PFSK-1 (cell line): ENCODE measurements around the gene KLK6.

Source experiments
- FOXP2 ChIP-seq: optimal IDR thresholded peaks from 2 replicates; pipeline ENCODE3; 2011; ENCODE audit warnings: borderline replicate concordance, control low read depth, inconsistent platforms; ENCODE audit not compliant: insufficient read depth; ENCODE audit errors: extremely low read length, extremely low read depth
- POLR2AphosphoS5 ChIP-seq: IDR thresholded peaks from 2 replicates; pipeline ENCODE4 v1.6.1; 2012; ENCODE audit warnings: low read depth, mild to moderate bottlenecking, control low read depth, low read length, moderate library complexity
- REST ChIP-seq, 2 experiments: IDR thresholded peaks; 2 replicates each; pipeline versions ENCODE4 v1.6.1 to v1.8.0; 2011 to 2012; ENCODE audit warnings: low read depth in 2 of 2, low read length in 2 of 2, control low read depth in 1 of 2, inconsistent platforms in 1 of 2, mild to moderate bottlenecking in 1 of 2, moderate library complexity in 1 of 2; ENCODE audit not compliant: insufficient read depth in 1 of 2
- SIN3A ChIP-seq: IDR thresholded peaks from 2 replicates; pipeline ENCODE4 v1.6.1; 2012; ENCODE audit warnings: mild to moderate bottlenecking, low read length, moderate library complexity, borderline replicate concordance; ENCODE audit not compliant: insufficient read depth
- TAF1 ChIP-seq: IDR thresholded peaks from 2 replicates; pipeline ENCODE4 v1.6.1; 2012; ENCODE audit warnings: low read length, control low read depth, borderline replicate concordance; ENCODE audit not compliant: insufficient read depth

DNA sequence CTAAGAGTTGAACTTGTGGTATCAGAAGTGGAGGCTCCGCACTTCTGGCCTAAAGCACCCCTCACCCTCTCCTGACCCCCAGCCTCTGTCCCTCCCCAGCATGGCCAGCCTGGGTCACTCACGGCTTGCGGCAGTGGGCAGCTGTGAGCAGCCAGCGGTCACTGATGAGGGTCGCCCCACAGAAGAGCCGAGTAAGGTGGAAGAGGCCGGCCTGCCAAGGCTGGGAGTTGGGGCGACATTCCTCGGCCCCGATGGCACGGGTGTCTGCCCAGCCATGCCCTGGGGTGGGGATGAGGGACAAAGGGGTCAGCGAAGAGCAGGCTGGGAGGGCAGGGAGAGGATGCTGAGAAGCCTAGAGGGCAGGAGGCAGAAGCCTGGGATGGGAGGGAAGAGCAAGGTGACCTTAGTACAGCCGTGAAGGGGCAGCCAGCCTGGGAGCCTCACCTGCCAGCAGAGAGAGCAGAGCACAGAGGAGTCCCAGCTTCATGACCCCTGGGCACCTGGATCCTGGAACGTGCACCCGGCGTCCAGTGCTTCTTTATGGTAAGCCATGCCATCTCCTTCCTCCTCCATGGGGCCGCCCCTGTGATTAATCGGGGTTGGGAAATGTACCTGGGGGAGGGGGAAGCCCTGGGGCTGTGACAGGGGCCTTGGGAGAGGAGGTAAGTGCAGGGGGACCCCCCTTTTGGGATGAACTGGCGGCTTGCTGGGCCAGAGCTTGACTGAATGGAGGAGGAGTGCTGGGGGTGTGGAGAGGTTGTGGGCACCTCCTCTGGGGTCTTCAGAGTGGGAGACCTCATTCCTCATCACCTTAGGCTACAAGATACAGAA is 39.9 kb upstream of the KLK6 start:
- TF ChIP-seq REST (IDR thresholded peaks at IDR 0.05; ENCODE audit: insufficient read depth in 1 of 2, low read depth in 2 of 2, low read length in 2 of 2), result no peak
- TF ChIP-seq TAF1, result no peak
- TF ChIP-seq POLR2AphosphoS5, result no peak
- TF ChIP-seq SIN3A, result no peak
- TF ChIP-seq FOXP2, result no peak
